ENCODE results near the gene TLCD2. TPM values are rescaled to one million over a fixed set of nuclear protein-coding genes. Genes with fewer than 3 reads are reported as not detected.
A peak's percentile ranks its signal among the peaks of the same experiment; 100 is the strongest.

Gene TLCD2
- total RNA-seq, 1 experiment from 2014 or later: 6.7 TPM

- DNase-seq: peak; percentile 99 to 100
- H3K9me3 ChIP-seq (ENCODE audit: insufficient read depth, low read depth): no peaks in the 10 kb centered on the region
- peaks cover 4% of the 10 kb centered on the region; the same call in 1 of the 2 replicates for H4K20me1 ChIP-seq (ENCODE audit: insufficient read depth)
- H3K4me1 ChIP-seq (replicated peaks; ENCODE audit: insufficient read depth): peaks cover 25% of the 10 kb centered on the region
- H3K4me3 ChIP-seq: peak overlapping the region; percentile 81
- H3K36me3 ChIP-seq (ENCODE audit: low read depth): 0 out of 2 replicates have a peak, but pooled peaks cover 14% of the 10 kb centered on the region
- TF ChIP-seq EZH2 (IDR thresholded peaks at IDR 0.05; ENCODE audit: low read depth) (no peak), CTCF (conservative IDR thresholded peaks at IDR 0.05) (peak; percentile 31; the same call in 1 of the 2 replicates)
- H3K27me3 ChIP-seq (ENCODE audit: insufficient read depth, low read depth): no peaks in the 10 kb centered on the region
- peak overlapping the region; percentile 99 for H3K27ac ChIP-seq
- peaks cover 20% of the 10 kb centered on the region for H3K79me2 ChIP-seq (ENCODE audit: low read depth)
- ChIA-PET CTCF (interaction anchor here (0.6 to 2.0 kb wide), 10 partner anchors 33 to 1295 kb away, joined by 3 to 11 read pairs (median 4); partner anchors contain the start of genes RILP and RTN4RL1), POLR2A (ENCODE audit: unreplicated experiment) (interaction anchor here (0.5 to 2.0 kb wide), 22 partner anchors 8 to 1013 kb away, joined by 3 to 18 read pairs (median 4); partner anchors contain the start of genes INPP5K, PRPF8, RILP and RPA1)
- peak overlapping the region; percentile 76 for H3K4me2 ChIP-seq
- H2AFZ ChIP-seq: peak overlapping the region; percentile 15; the same call in 1 of the 2 replicates
- peaks cover 44% of the 10 kb centered on the region for H3F3A ChIP-seq (ENCODE audit: insufficient read depth, low read depth)
- no peaks in the 10 kb centered on the region for H3K9me2 ChIP-seq (ENCODE audit: insufficient read depth)
- BruUV-seq (replicated peaks): TSS peak; percentile 74
- intact Hi-C loops (cut with micrococcal nuclease; ENCODE audit: unreplicated experiment): loop anchor here (2.0 to 10.0 kb wide), 8 partner anchors 37 to 685 kb away; partner anchors contain the start of genes MNT, OVCA2, PITPNA and SMYD4
Observed at GRCh38 chr17:1716076-1716911, 6.1 kb upstream of the TLCD2 start.

- H3K9me2 ChIP-seq (ENCODE audit: insufficient read depth): no peaks in the 10 kb centered on the region
- no peaks in the 10 kb centered on the region for H3K9me3 ChIP-seq (ENCODE audit: insufficient read depth, low read depth)
- H3K27me3 ChIP-seq (ENCODE audit: insufficient read depth, low read depth): no peaks in the 10 kb centered on the region
- H3K27ac ChIP-seq: peak overlapping the region; percentile 81
- no peak overlapping the region for H2AFZ ChIP-seq
- no peak for TF ChIP-seq CTCF (conservative IDR thresholded peaks at IDR 0.05)
- TF ChIP-seq EZH2 (IDR thresholded peaks at IDR 0.05; ENCODE audit: low read depth): no peak
- POLR2A ChIA-PET (ENCODE audit: unreplicated experiment): interaction anchor here (0.5 to 2.0 kb wide), 3 partner anchors 66 to 606 kb away, joined by 3 to 18 read pairs (median 16); partner anchors contain the start of genes INPP5K and RILP
- H3K79me2 ChIP-seq (ENCODE audit: low read depth): peaks cover 20% of the 10 kb centered on the region
- H4K20me1 ChIP-seq (ENCODE audit: insufficient read depth): peaks cover 4% of the 10 kb centered on the region; the same call in 1 of the 2 replicates
- peak overlapping the region; percentile 72 for H3K4me2 ChIP-seq
- no peak for DNase-seq
- H3F3A ChIP-seq (ENCODE audit: insufficient read depth, low read depth): peaks cover 45% of the 10 kb centered on the region
- peaks cover 30% of the 10 kb centered on the region for H3K4me1 ChIP-seq (replicated peaks; ENCODE audit: insufficient read depth)
- BruUV-seq (replicated peaks): no TSS peak
- H3K4me3 ChIP-seq: peak overlapping the region; percentile 81
- 0 out of 2 replicates have a peak, but pooled peaks cover 14% of the 10 kb centered on the region for H3K36me3 ChIP-seq (ENCODE audit: low read depth)
- CTCF ChIA-PET: interaction anchor here (2.0 kb wide), 1 partner anchor 150 kb away, joined by 8 read pairs; no protein-coding TSS in a partner anchor
- intact Hi-C loops (cut with micrococcal nuclease; ENCODE audit: unreplicated experiment): loop anchor here (2.0 to 10.0 kb wide), 10 partner anchors 37 to 685 kb away; partner anchors contain the start of genes MNT, OVCA2, PITPNA and SMYD4
Observed at GRCh38 chr17:1715803-1716075, 5.6 kb upstream of the TLCD2 start.

Data from PC-9 (cell line).